ENCODE results near the gene VARS1.
"Not testable (repeated sequence)": the region's sequence is repeated elsewhere in the genome, so short reads cannot be mapped to it uniquely, and the experiment has no call there.

VARS1 gene

GRCh38 chr6:31819871-31820299, 24.3 kb upstream of the VARS1 start:
- no peak for DNase-seq (ENCODE audit: low read depth)
- no peak overlapping the region for H3K4me3 ChIP-seq (ENCODE audit: low read depth, low read length)
- TF ChIP-seq CTCF (conservative IDR thresholded peaks at IDR 0.05; ENCODE audit: low read depth, low read length), result no peak

- peak overlapping the region; percentile 42 for H3K4me3 ChIP-seq (ENCODE audit: low read depth, low read length)
- DNase-seq (ENCODE audit: low read depth), result not testable (repeated sequence)
These were observed 22.5 kb upstream of the VARS1 start for GRCh38 chr6:31817929-31818511.

GRCh38 chr6:31817133-31817928, 21.8 kb upstream of the VARS1 start:
- peak overlapping the region; percentile 51 for H3K4me3 ChIP-seq (ENCODE audit: low read depth, low read length)
- DNase-seq (ENCODE audit: low read depth), result peak; percentile 43

GRCh38 chr6:31815025-31815838, 19.7 kb upstream of the VARS1 start, which contains the start of the genes HSPA1A and HSPA1L:
TSS of gene HSPA1A (plus strand) at chr6:31815543. CDS start at chr6:31815757, 214 bp downstream.
TSS of gene HSPA1L (minus strand) at chr6:31815283. CDS start at chr6:31811972, 3,311 bp downstream.
- peak; percentile 96 for DNase-seq (ENCODE audit: low read depth)
- peak within 1 kb of the TSS; percentile 79 for H3K4me3 ChIP-seq (ENCODE audit: low read depth, low read length)
- TF ChIP-seq CTCF (conservative IDR thresholded peaks at IDR 0.05; ENCODE audit: low read depth, low read length), result no peak

- peak; percentile 97 for DNase-seq (ENCODE audit: low read depth)
- no peak for TF ChIP-seq CTCF (conservative IDR thresholded peaks at IDR 0.05; ENCODE audit: low read depth, low read length)
- peak overlapping the region; percentile 79 for H3K4me3 ChIP-seq (ENCODE audit: low read depth, low read length)
These were observed 19.1 kb upstream of the VARS1 start for GRCh38 chr6:31814677-31815024.

- no peak for TF ChIP-seq CTCF (conservative IDR thresholded peaks at IDR 0.05; ENCODE audit: low read depth, low read length)
- no peak for DNase-seq (ENCODE audit: low read depth)
- H3K4me3 ChIP-seq (ENCODE audit: low read depth, low read length), result no peak overlapping the region
These were observed 17.9 kb upstream of the VARS1 start for GRCh38 chr6:31813465-31813849.

- no peak overlapping the region for H3K4me3 ChIP-seq (ENCODE audit: low read depth, low read length)
- no peak for TF ChIP-seq CTCF (conservative IDR thresholded peaks at IDR 0.05; ENCODE audit: low read depth, low read length)
- DNase-seq (ENCODE audit: low read depth), result no peak
These were observed 16.1 kb upstream of the VARS1 start for GRCh38 chr6:31811645-31812044.

GRCh38 chr6:31808599-31808998, 13.0 kb upstream of the VARS1 start:
- not testable (repeated sequence) for H3K4me3 ChIP-seq (ENCODE audit: low read depth, low read length); DNase-seq (ENCODE audit: low read depth)
